OCI-LY7 (cell line): Measurements from ENCODE around the gene F8. TPM values are rescaled to one million over a fixed set of nuclear protein-coding genes. Genes with fewer than 3 reads are reported as not detected.

Experiments used
- microRNA-seq: library from miRNA; unstranded; fragments of <30 nt; microRNA quantifications from one replicate; pipeline ENCODE4 v1.2.0, GENCODE V29; 2022; ENCODE audit warnings: borderline replicate concordance
- small RNA-seq: library from RNA; depleted of rRNA; stranded (forward); fragments of <200 nt; gene quantifications from one replicate; pipeline ENCODE3, GENCODE V24; 2014
- total RNA-seq, 2 experiments: library from RNA; depleted of rRNA in 1 of 2; stranded (reverse); fragments of >200 nt in 1 of 2; shearing (Covaris generic) in 1 of 2; gene quantifications; 2 replicates each; pipeline ENCODE4 v1.2.3, GENCODE V29; 2014 to 2022

Gene F8
- total RNA-seq, 2 experiments from 2014 or later = 0.47 to 1.7 TPM

Small RNA genes lying within 50 kb of the gene (microRNA-seq; reads per million reads assigned to microRNA genes)
- not detected for gene MIR1184-1

Small RNA genes lying within 50 kb of the gene (small RNA-seq; reads per million reads assigned to genes)
- gene MIR1184-1 = not detected

Other genes with a start within 250 kb of the F8 start
- 0.75 and 3.5 TPM in 2 replicates for gene MPP1, start 217.2 kb downstream of the F8 start, total RNA-seq (2014; rRNA removed; shearing (Covaris generic))
- gene MPP1, start 217.2 kb downstream of the F8 start, total RNA-seq (2022) = 1.2 and 2.6 TPM in 2 replicates
- gene SMIM9, start 188.1 kb downstream of the F8 start, total RNA-seq (2014; rRNA removed; shearing (Covaris generic)) = not detected in 2 replicates
- not detected in 2 replicates for gene SMIM9, start 188.1 kb downstream of the F8 start, total RNA-seq (2022)
- 6.3 and 14.1 TPM in 2 replicates for gene F8A1, start 136.4 kb downstream of the F8 start, total RNA-seq (2014; rRNA removed; shearing (Covaris generic))
- 40.8 and 42.4 TPM in 2 replicates for gene F8A1, start 136.4 kb downstream of the F8 start, total RNA-seq (2022)
- gene FUNDC2, start 4.1 kb upstream of the F8 start, total RNA-seq (2014; rRNA removed; shearing (Covaris generic)) = 37.2 and 57.5 TPM in 2 replicates
- 45.3 and 50.0 TPM in 2 replicates for gene FUNDC2, start 4.1 kb upstream of the F8 start, total RNA-seq (2022)
- gene CMC4, start 48.4 kb upstream of the F8 start, total RNA-seq (2014; rRNA removed; shearing (Covaris generic)) = 23.9 and 30.6 TPM in 2 replicates
- gene CMC4, start 48.4 kb upstream of the F8 start, total RNA-seq (2022) = 12.2 and 14.3 TPM in 2 replicates
- gene MTCP1, start 48.4 kb upstream of the F8 start, total RNA-seq (2014; rRNA removed; shearing (Covaris generic)) = 13.4 and 16.9 TPM in 2 replicates
- gene MTCP1, start 48.4 kb upstream of the F8 start, total RNA-seq (2022) = 37.3 and 39.6 TPM in 2 replicates
- gene BRCC3, start 48.8 kb upstream of the F8 start, total RNA-seq (2014; rRNA removed; shearing (Covaris generic)) = 11.9 and 12.1 TPM in 2 replicates
- 23.5 and 25.8 TPM in 2 replicates for gene BRCC3, start 48.8 kb upstream of the F8 start, total RNA-seq (2022)
- gene VBP1, start 193.7 kb upstream of the F8 start, total RNA-seq (2014; rRNA removed; shearing (Covaris generic)) = 42.9 and 45.5 TPM in 2 replicates
- 58.5 and 63.4 TPM in 2 replicates for gene VBP1, start 193.7 kb upstream of the F8 start, total RNA-seq (2022)
- gene RAB39B, start 241.8 kb upstream of the F8 start, total RNA-seq (2014; rRNA removed; shearing (Covaris generic)) = 6.6 and 7.2 TPM in 2 replicates
- 13.4 and 14.3 TPM in 2 replicates for gene RAB39B, start 241.8 kb upstream of the F8 start, total RNA-seq (2022)